ENCODE measurements around the gene CD14. TPM values are rescaled to one million over a fixed set of nuclear protein-coding genes. Genes with fewer than 3 reads are reported as not detected.
"Not testable (repeated sequence)": the region's sequence is repeated elsewhere in the genome, so short reads cannot be mapped to it uniquely, and the experiment has no call there.

The CD14 gene
- total RNA-seq, 6 experiments from 2014 or later: 174 to 513 (median 244) TPM

DNA sequence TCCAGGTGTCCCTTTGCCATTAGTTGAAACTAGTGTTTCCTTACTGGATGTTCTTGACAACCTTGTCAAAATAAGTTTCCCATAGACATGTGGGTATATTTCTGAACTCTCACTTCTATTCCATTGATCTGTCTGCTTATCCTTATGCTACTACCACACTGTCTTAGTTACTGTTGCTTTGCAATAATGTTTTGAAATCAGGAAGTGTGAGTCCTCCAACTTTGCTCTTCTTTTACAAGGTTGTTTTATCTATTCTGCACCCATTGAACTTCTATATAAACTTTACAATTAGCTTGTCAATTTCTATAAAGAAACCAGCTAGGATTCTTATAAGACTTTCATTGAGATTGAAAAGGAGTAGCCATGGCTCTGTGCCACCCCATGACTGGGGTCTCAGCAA is 24.3 kb downstream of the CD14 start:
- Histone ChIP-seq H3K9me3 (no peaks in the 10 kb centered on the region), H3K4me1 (peaks cover 0 to 14% (median 3%) of the 10 kb centered on the region in 4 donors), H3K4me3 (no peak overlapping the region), H3K36me3 (no peaks in the 10 kb centered on the region), H3K27me3 (no peaks in the 10 kb centered on the region), H3K27ac (peak overlapping the region in 1 of 3 donors; percentile 10)
- intact Hi-C loops (cut with DNase I): no loop called here
- no peak for ATAC-seq
- no peak for DNase-seq
- TF ChIP-seq POLR2A (IDR thresholded peaks at IDR 0.05): no peak
- TF ChIP-seq, protein P1, sequence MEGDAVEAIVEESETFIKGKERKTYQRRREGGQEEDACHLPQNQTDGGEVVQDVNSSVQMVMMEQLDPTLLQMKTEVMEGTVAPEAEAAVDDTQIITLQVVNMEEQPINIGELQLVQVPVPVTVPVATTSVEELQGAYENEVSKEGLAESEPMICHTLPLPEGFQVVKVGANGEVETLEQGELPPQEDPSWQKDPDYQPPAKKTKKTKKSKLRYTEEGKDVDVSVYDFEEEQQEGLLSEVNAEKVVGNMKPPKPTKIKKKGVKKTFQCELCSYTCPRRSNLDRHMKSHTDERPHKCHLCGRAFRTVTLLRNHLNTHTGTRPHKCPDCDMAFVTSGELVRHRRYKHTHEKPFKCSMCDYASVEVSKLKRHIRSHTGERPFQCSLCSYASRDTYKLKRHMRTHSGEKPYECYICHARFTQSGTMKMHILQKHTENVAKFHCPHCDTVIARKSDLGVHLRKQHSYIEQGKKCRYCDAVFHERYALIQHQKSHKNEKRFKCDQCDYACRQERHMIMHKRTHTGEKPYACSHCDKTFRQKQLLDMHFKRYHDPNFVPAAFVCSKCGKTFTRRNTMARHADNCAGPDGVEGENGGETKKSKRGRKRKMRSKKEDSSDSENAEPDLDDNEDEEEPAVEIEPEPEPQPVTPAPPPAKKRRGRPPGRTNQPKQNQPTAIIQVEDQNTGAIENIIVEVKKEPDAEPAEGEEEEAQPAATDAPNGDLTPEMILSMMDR (IDR thresholded peaks at IDR 0.05): no peak

DNA sequence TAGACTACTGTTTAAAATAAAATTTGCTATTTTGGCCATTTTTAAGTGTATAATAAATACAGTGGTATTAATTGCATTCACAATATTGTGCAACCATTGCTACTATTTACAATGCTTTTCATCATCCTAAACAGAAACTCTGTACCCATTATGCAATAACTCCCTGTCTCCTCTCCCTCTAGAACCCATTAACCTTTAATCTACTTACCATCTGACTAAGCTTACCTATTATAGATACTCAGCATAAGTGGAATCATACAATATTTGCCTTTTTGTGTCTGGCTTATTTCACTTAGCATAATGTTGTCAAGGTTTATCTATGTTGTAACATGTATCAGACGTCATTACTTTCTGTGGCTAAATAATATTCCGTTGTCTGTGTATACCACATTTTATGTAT is 25.9 kb downstream of the CD14 start:
- DNase-seq (no peak), ATAC-seq (peak; percentile 65 to 80 (median 71))
- H3K4me3 ChIP-seq: no peak overlapping the region
- no peaks in the 10 kb centered on the region for H3K9me3 ChIP-seq
- no peaks in the 10 kb centered on the region for H3K27me3 ChIP-seq
- no peaks in the 10 kb centered on the region for H3K36me3 ChIP-seq
- intact Hi-C loops (cut with DNase I): no loop called here
- H3K4me1 ChIP-seq: peaks cover 0 to 28% (median 5%) of the 10 kb centered on the region in 4 donors
- 13% methylated on average over 2 of the region's 2 CpGs for WGBS (ENCODE audit: insufficient coverage, low coverage, low lambda C conversion rate, missing lambda C conversion rate)
- TF ChIP-seq POLR2A (IDR thresholded peaks at IDR 0.05): no peak
- TF ChIP-seq, protein P1 (IDR thresholded peaks at IDR 0.05): peak in 1 of 4 donors; percentile 13
- peak overlapping the region; percentile 55 to 82 (median 80) for H3K27ac ChIP-seq

DNA sequence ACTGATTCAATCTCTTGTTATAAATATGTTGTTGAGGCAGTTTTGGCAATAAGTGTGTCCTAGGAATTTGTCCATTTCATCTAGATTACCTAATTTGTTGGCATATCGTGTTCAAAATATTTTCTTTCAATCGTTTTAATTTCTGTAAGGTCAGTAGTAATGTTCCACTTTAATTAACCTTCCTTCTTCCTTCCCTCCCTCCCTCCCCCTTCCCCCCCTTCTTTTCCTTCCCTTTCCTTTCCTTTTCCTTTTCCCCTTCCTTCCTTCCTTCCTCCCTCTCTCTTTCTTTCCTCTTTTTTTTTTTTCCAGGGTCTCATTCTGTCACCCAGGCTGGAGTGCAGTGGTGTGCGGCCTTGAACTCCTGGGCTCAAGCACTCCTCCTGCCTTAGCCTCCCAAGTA is 27.1 kb downstream of the CD14 start:
- no peak for DNase-seq
- ATAC-seq: no peak
- 40% methylated on average over 3 of the region's 3 CpGs for WGBS (ENCODE audit: insufficient coverage, low coverage, low lambda C conversion rate, missing lambda C conversion rate)
- intact Hi-C loops (cut with DNase I): no loop called here
- Histone ChIP-seq H3K9me3 (no peaks in the 10 kb centered on the region), H3K27ac (peak overlapping the region; percentile 55 to 82 (median 80)), H3K36me3 (no peaks in the 10 kb centered on the region), H3K27me3 (no peaks in the 10 kb centered on the region), H3K4me3 (no peak overlapping the region), H3K4me1 (peaks cover 0 to 28% (median 5%) of the 10 kb centered on the region in 4 donors)
- no peak for TF ChIP-seq POLR2A (IDR thresholded peaks at IDR 0.05)
- TF ChIP-seq, protein P1 (IDR thresholded peaks at IDR 0.05): no peak

DNA sequence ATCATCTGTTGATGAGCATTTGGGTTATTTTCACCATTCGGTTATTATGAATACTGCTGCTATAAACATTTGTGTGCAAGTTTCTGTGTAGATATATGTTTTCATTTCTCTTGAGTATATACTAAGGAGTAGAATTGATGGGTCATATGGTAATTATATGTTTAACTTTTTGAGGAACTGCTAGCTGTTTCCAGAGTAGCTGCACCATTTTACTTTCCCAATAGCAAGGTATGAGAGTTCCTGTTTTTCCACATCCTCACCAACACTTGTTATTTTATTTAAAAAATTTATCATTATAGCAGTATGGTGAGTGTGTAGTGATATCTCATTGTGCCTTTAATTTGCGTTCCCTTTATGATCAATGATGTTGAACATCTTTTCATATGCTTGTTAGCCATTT is 29.2 kb downstream of the CD14 start:
- TF ChIP-seq, protein P1 (IDR thresholded peaks at IDR 0.05): no peak
- 89% methylated on average over 2 of the region's 2 CpGs for WGBS (ENCODE audit: insufficient coverage, low coverage, low lambda C conversion rate, missing lambda C conversion rate)
- Histone ChIP-seq H3K4me1 (peaks cover 0 to 22% (median 4%) of the 10 kb centered on the region in 4 donors), H3K36me3 (no peaks in the 10 kb centered on the region), H3K27ac (peak overlapping the region; percentile 87 to 90 (median 90)), H3K27me3 (no peaks in the 10 kb centered on the region), H3K4me3 (no peak overlapping the region), H3K9me3 (no peaks in the 10 kb centered on the region)
- DNase-seq: no peak
- intact Hi-C loops (cut with DNase I): no loop called here
- ATAC-seq: no peak

DNA sequence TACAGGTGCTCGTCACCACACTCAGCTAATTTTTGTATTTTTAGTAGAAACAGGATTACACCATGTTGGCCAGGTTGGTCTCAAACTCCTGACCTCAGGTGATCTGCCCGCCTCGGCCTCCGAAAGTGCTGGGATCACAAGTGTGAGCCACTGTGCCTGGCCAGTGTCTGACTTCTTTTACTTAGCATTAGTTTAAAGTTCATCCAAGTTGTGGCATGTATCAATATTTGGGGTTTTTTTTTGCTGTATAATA is 29.6 kb downstream of the CD14 start:
- H3K4me3 ChIP-seq; intact Hi-C loops (cut with DNase I); H3K36me3 ChIP-seq; H3K27me3 ChIP-seq; ATAC-seq; H3K9me3 ChIP-seq; DNase-seq: not testable (repeated sequence)
- peaks cover 0 to 23% (median 2%) of the 10 kb centered on the region in 4 donors for H3K4me1 ChIP-seq
- 28% methylated on average over 4 of the region's 4 CpGs for WGBS (ENCODE audit: insufficient coverage, low coverage, low lambda C conversion rate, missing lambda C conversion rate)
- H3K27ac ChIP-seq: peak overlapping the region; percentile 87 to 90 (median 90)

Data from right lobe of liver (tissue), 6 donors.